MM.1S (cell line): ENCODE data around the gene INO80B.

ENCODE experiments used
- DNase-seq: peaks from one replicate; pipeline ENCODE4 v3.0.0-alpha.2; 2015
- H2AFZ ChIP-seq: fragments of 300-600 bp; sonication (generic); 2 replicates; pipeline ENCODE4 v1.6.0; 2016; ENCODE audit warnings: antibody characterized with exemption, low read length
- H3F3A ChIP-seq: fragments of 300-600 bp; sonication (generic); 2 replicates; pipeline ENCODE4 v1.6.1; 2016; ENCODE audit warnings: mild to moderate bottlenecking, antibody characterized with exemption, low read length, moderate library complexity, mixed read lengths; ENCODE audit not compliant: insufficient read depth
- H3K27ac ChIP-seq: fragments of 300-600 bp; sonication (generic); 2 replicates; pipeline ENCODE4 v1.5.1; 2016; ENCODE audit warnings: mild to moderate bottlenecking, low read length
- H3K27me3 ChIP-seq: fragments of 300-600 bp; sonication (generic); replicated peaks from 2 replicates; pipeline ENCODE4 v1.6.0; 2016; ENCODE audit warnings: low read length; ENCODE audit not compliant: insufficient read depth
- H3K36me3 ChIP-seq: fragments of 300-600 bp; sonication (generic); replicated peaks from 2 replicates; pipeline ENCODE4 v1.6.1; 2016; ENCODE audit warnings: mild to moderate bottlenecking, low read length, mixed read lengths; ENCODE audit not compliant: insufficient read depth
- H3K4me1 ChIP-seq: fragments of 300-600 bp; sonication (generic); 2 replicates; pipeline ENCODE4 v1.6.1; 2016; ENCODE audit warnings: low read length, mixed read lengths
- H3K4me2 ChIP-seq: fragments of 300-600 bp; sonication (generic); 2 replicates; pipeline ENCODE4 v1.6.0; 2016; ENCODE audit warnings: low read depth, low read length
- H3K4me3 ChIP-seq: fragments of 300-600 bp; sonication (generic); 2 replicates; pipeline ENCODE4 v1.5.1; 2016; ENCODE audit warnings: low read length, mixed read lengths
- H3K79me2 ChIP-seq: fragments of 300-600 bp; sonication (generic); 2 replicates; pipeline ENCODE4 v1.6.1; 2016; ENCODE audit warnings: mixed run types, low read length, mixed read lengths
- H3K9ac ChIP-seq: fragments of 300-600 bp; sonication (generic); 2 replicates; pipeline ENCODE4 v1.6.1; 2016; ENCODE audit warnings: low read length, mixed read lengths
- H3K9me2 ChIP-seq: fragments of 300-600 bp; sonication (generic); replicated peaks from 2 replicates; pipeline ENCODE4 v1.6.1; 2016; ENCODE audit warnings: mild to moderate bottlenecking, low read length, mixed read lengths; ENCODE audit not compliant: insufficient read depth
- H3K9me3 ChIP-seq: fragments of 300-600 bp; sonication (generic); replicated peaks from 2 replicates; pipeline ENCODE4 v1.6.1; 2016; ENCODE audit warnings: mild to moderate bottlenecking, low read length, mixed read lengths; ENCODE audit not compliant: insufficient read depth
- H4K20me1 ChIP-seq: fragments of 300-600 bp; sonication (generic); 2 replicates; pipeline ENCODE4 v1.6.1; 2016; ENCODE audit warnings: mild to moderate bottlenecking, low read length, moderate library complexity, mixed read lengths; ENCODE audit not compliant: insufficient read depth
- EZH2 ChIP-seq: fragments of 300-600 bp; sonication (generic); optimal IDR thresholded peaks from 2 replicates; pipeline ENCODE3; 2017; ENCODE audit warnings: low read depth, mild to moderate bottlenecking, antibody characterized with exemption, low read length, mixed read lengths
- EZH2phosphoT487 ChIP-seq: fragments of 300-600 bp; sonication (generic); IDR thresholded peaks from 2 replicates; pipeline ENCODE4 v1.6.1; 2018; ENCODE audit warnings: antibody characterized with exemption, low read length
- TF ChIP-seq, protein P1 (sequence below): fragments of 300-600 bp; sonication (generic); IDR thresholded peaks from 2 replicates; pipeline ENCODE4 v1.5.1; 2016; ENCODE audit warnings: antibody characterized with exemption, low read length, mixed read lengths

The INO80B gene

DNA sequence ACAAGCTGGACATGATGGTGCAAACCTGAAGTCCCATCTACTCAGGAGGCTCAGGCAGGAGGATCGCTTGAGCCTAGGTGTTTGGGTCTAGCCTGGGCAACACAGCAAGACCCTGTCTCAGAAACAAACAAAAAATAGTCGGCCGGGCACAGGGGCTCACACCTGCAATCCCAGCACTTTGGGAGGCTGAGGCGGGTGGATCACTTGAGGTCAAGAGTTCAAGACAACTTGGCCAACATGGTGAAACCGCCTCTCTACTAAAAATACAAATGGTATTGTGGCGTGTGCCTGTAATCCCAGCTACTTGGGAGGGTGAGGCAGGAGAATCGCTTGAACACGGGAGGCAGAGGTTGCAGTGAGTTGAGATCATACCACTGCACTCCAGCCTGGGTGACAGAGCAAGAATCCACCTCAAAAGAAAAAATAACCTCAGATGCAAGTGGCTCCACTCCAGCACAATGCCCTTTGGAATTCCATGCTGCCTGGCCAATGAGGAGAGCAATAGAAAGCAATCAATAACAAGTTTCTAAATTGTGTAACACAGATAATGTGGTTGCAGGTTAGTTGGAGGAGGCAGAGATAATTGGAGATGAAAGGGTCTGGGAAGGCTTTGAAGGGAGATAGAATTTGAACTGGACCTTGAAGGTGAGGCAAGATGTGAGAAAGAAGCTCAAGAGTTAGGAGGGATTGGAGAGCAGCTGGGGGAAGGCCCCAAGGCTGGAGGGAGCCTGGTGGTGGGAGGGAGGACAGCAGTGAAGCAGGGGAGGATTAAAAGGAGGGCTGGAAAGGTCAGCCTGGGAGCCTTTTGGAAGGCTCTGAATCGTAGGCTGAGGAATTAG is 34.0 kb downstream of the INO80B start:
- no peaks in the 10 kb centered on the region for H3K4me1 ChIP-seq
- H3K27me3 ChIP-seq, result no peaks in the 10 kb centered on the region
- no peaks in the 10 kb centered on the region for H4K20me1 ChIP-seq
- H3K9ac ChIP-seq, result no peak overlapping the region
- no peaks in the 10 kb centered on the region for H3K36me3 ChIP-seq
- H3K4me3 ChIP-seq, result no peak overlapping the region
- H3K9me2 ChIP-seq, result no peaks in the 10 kb centered on the region
- peaks cover 4% of the 10 kb centered on the region for H3K79me2 ChIP-seq
- no peaks in the 10 kb centered on the region for H3F3A ChIP-seq
- no peak overlapping the region for H3K27ac ChIP-seq
- TF ChIP-seq, protein P1, sequence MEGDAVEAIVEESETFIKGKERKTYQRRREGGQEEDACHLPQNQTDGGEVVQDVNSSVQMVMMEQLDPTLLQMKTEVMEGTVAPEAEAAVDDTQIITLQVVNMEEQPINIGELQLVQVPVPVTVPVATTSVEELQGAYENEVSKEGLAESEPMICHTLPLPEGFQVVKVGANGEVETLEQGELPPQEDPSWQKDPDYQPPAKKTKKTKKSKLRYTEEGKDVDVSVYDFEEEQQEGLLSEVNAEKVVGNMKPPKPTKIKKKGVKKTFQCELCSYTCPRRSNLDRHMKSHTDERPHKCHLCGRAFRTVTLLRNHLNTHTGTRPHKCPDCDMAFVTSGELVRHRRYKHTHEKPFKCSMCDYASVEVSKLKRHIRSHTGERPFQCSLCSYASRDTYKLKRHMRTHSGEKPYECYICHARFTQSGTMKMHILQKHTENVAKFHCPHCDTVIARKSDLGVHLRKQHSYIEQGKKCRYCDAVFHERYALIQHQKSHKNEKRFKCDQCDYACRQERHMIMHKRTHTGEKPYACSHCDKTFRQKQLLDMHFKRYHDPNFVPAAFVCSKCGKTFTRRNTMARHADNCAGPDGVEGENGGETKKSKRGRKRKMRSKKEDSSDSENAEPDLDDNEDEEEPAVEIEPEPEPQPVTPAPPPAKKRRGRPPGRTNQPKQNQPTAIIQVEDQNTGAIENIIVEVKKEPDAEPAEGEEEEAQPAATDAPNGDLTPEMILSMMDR, result no peak
- TF ChIP-seq EZH2phosphoT487 (no peak), EZH2 (no peak)
- no peak for DNase-seq
- H3K9me3 ChIP-seq, result no peaks in the 10 kb centered on the region
- H2AFZ ChIP-seq, result no peak overlapping the region
- no peak overlapping the region for H3K4me2 ChIP-seq

DNA sequence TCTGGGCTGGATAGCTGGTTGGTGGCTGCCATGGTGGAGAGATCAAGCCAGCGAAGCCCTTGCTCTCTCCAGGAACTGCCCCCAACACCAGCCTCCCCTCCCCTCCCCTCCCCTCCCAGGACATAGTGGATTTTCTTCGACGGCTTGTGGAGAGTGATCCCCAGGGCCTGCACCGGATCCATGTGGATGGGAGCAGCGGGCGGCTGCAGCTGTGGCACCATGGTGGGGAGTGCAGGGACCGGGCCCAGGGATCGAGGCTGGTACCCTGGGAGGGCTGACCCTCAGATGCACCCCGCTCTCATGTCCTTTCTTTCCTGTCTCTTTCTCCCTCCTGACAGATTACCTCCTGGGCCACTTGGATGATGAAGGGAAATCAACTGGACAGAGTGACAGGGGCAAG is 35.0 kb downstream of the INO80B start:
- H3F3A ChIP-seq, result no peaks in the 10 kb centered on the region
- peaks cover 2% of the 10 kb centered on the region; the same call in 1 of the 2 replicates for H3K79me2 ChIP-seq
- no peak overlapping the region for H2AFZ ChIP-seq
- no peak overlapping the region for H3K4me3 ChIP-seq
- H4K20me1 ChIP-seq, result no peaks in the 10 kb centered on the region
- no peak for DNase-seq
- TF ChIP-seq EZH2, result no peak
- TF ChIP-seq, protein P1, result no peak
- no peak for TF ChIP-seq EZH2phosphoT487
- H3K36me3 ChIP-seq, result no peaks in the 10 kb centered on the region
- H3K9me2 ChIP-seq, result no peaks in the 10 kb centered on the region
- no peaks in the 10 kb centered on the region for H3K9me3 ChIP-seq
- H3K9ac ChIP-seq, result no peak overlapping the region
- no peak overlapping the region for H3K4me2 ChIP-seq
- H3K27ac ChIP-seq, result no peak overlapping the region
- no peaks in the 10 kb centered on the region for H3K4me1 ChIP-seq
- H3K27me3 ChIP-seq, result no peaks in the 10 kb centered on the region

DNA sequence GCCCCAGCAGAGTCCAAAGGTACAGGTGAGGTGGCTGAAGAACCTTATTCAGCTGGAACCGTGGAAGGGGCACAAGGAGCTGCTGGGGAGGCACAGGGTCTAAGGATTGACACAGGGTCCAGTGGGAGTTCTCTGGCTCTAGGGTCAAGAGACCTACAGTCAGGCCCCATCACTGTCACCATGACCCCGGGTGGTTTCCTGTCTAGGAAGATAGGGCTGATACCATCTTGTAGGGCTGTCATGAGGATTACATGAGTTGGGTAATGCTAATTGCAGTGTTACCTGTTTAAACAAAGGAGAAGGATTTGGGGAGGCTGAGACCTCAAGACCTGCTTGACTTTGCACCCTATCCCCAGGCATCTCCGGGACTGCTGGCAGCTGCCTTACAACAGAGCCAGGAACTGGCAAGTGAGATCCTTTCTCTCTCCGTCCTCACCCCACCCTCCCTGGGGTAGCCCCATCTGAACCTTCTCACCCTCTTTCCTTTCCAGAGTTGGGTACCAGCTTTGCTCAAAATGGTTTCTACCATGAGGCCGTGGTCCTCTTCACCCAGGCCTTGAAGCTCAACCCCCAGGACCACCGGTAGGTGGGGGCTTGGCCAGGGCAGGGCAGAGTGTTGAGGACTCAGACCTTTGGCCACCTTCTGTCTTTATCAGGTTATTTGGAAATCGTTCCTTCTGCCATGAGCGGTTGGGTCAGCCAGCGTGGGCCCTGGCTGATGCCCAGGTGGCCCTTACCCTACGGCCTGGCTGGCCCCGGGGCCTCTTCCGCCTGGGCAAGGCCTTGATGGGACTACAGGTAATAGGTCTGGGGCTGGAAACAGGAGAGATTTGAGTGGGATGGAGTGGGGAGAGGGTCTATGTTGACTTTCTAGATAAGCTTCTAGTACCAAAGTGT is 37.0 kb downstream of the INO80B start:
- no peaks in the 10 kb centered on the region for H3K9me3 ChIP-seq
- H3K9me2 ChIP-seq, result no peaks in the 10 kb centered on the region
- H4K20me1 ChIP-seq, result no peaks in the 10 kb centered on the region
- no peak for TF ChIP-seq EZH2phosphoT487
- TF ChIP-seq, protein P1, result no peak
- no peak for TF ChIP-seq EZH2
- no peak overlapping the region for H3K9ac ChIP-seq
- H3K4me2 ChIP-seq, result no peak overlapping the region
- H3K27ac ChIP-seq, result no peak overlapping the region
- no peak overlapping the region for H3K4me3 ChIP-seq
- no peak overlapping the region for H2AFZ ChIP-seq
- no peaks in the 10 kb centered on the region for H3K36me3 ChIP-seq
- H3K79me2 ChIP-seq, result no peaks in the 10 kb centered on the region
- no peaks in the 10 kb centered on the region for H3K27me3 ChIP-seq
- no peak for DNase-seq
- H3K4me1 ChIP-seq, result no peaks in the 10 kb centered on the region
- no peaks in the 10 kb centered on the region for H3F3A ChIP-seq
